ENCODE measurements around the gene SNAPC3.

SNAPC3 gene

GRCh38 chr9:15498246-15498995 is 75.7 kb downstream of the SNAPC3 start:
- DNase-seq: no peak

GRCh38 chr9:15499139-15499538 is 76.5 kb downstream of the SNAPC3 start:
- DNase-seq: no peak

- DNase-seq: peak; percentile 34
These were observed 78.5 kb downstream of the SNAPC3 start for GRCh38 chr9:15501179-15501578.

- no peak for DNase-seq
These were observed 79.1 kb downstream of the SNAPC3 start for GRCh38 chr9:15501803-15502202.

DNA sequence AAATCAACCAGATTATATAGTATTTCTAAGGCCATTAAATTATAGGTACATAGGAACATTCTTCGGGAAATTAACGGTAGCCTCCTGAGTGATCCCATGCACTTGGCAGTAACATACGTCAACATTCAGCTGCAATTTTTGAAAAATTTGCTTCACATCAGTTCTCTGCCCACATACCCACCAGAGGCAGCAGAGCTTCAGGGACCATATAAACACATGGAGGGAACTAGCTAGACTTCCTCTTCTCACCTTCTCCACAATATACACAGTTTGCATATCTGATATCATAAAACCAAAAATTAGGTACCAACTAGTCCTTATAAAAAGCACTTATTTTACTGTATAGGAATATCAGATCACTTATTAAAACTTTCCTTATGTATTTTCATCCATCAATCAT is 83.2 kb downstream of the SNAPC3 start:
- DNase-seq: no peak

DNA sequence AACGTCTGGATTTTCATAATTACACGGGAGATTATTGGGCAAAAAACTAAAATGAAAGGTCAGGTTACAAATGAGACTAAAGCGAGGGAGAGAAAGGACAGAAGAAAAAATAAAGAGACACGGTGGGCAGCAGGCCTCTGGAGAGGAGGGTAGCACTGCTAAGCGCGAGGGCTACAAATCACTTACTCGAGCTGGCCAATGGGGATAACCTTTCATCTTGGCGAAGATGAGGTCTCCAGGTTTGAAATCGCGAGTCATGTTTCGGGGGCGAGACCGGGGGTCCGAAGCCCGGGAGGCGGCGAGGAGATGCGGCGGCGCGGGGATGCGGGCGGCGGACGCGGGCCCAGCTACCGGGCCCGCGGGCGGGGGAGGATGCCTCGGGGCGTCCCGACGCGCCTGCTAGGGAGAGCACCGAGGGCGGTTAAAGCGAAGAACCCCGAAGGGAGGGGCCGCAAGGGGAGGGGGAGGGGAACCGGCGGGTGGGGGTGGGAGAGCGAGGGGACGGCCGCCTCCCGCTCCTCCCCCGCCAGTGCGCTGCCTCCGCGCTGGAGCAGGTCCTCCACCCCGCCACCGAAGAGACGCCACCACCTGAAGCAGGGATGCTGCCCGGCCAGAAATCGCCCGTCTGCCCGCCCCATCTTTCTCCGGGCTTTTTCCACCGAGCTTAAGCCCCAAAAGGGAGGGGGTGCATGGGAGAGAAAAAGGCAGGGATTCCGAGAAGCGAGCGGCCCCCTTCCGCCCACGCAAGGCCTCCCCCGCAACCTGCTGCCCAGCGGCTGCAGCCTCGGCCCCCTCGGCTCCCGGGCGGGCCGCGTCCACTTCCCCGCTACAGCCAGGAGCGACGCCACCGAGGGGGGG is 87.5 kb downstream of the SNAPC3 start:
- no peak for DNase-seq

GRCh38 chr9:15510789-15511575 is 88.3 kb downstream of the SNAPC3 start, which contains the start of gene PSIP1:
PSIP1 (minus strand) TSS chr9:15510970; CDS start chr9:15510188, 782 bp downstream.
- peak; percentile 79 for DNase-seq
